ENCODE measurements around the gene FKBP1A.
A peak's percentile ranks its signal among the peaks of the same experiment; 100 is the strongest.

FKBP1A gene

GRCh38 chr20:1392693-1393506 lies at the start of gene FKBP1A:
Gene FKBP1A, minus strand, starts transcription at chr20:1393054. Its CDS starts 56 bp downstream, at chr20:1392998.
- DNase-seq = peak; percentile 96

DNA sequence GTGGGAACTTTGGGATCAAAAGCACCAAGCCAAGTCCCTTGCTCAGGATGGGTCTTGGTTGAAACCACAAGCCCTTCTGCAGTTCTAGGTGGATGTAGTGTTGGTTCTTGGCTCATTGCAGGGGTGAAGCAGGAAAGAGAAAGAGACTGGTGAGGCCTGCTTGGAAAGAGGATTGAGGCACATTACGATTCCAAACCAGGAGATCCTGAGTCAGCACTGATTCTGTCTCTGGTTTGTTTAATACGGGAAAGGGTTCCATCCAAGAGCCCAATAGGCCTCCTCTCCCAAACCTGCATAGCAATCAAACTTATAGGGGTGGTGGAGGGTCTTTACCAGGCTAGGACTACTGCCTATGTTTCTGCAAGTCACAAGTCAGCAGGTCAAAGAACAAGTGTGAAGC lies 49.5 kb upstream of the FKBP1A start:
- DNase-seq = no peak

GRCh38 chr20:1441133-1441532 lies 48.3 kb upstream of the FKBP1A start:
- no peak for DNase-seq

DNA sequence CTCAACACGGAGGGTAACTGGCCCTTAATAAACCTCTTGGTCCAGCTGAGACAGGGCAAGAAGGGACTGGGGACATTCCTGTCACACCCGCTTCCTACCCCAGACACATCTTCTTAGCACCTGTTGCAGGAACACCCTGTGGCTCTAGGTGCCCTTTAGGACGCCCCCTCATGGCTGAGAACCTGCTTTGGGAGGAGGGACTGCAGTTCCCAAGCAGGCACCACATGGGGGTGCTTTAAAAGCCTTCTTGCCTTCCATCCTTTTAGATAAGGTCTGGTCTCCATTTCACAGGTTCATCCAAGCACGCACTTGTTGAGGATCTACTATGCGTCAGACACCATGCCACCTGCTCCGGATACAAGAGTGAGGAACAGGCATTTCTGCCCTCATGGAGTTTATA lies 47.2 kb upstream of the FKBP1A start:
- DNase-seq = no peak

DNA sequence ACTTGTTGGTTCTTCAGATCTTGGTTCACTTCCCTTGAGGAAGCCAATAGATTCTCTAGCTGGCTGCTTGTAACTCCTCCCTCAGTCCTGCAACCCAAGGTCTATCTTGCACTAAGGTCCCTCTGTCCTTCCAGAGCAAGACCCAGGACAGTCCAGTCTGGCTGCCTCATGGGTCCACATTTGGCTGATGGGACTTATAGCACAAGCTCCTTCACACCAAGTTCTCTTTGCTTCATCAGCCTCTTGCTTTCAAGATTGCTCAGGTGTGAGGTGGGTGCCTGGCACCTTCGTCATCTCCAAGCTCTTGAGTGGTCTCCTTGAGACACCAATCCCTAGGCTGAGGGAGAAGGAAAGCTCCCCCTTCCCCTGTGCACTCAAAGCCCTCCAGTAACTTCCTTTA lies 45.5 kb upstream of the FKBP1A start:
- DNase-seq = no peak

DNA sequence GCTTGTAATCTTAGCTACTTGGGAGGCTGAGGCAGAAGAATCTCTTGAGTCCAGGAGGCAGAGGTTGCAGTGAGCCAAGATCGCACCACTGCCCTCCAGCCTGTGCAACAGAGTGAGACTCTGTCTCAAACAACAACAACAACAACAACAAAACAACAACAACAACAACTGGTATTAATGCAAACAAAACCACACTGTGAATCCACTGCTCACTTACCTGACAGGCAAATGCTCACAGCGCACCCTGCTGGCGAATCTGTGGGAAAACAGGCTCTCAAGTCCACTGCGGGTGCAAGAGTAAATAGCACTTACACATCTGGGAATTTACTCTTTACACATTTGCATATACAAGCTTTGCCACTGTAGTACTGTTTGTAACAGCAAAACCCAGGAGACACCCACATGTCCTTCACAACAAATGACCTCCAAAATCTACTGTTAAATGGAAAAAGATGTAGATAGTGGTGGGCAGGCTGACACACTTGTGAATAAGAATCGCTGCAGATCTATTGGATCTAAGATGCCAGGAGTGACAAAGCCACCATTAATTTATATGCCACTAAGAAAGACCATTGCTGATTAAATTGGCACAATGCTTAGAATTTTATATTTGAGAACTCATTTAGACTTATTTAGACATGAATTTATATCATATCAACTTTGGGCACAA lies 44.5 kb upstream of the FKBP1A start:
- peak; percentile 80 for DNase-seq

DNA sequence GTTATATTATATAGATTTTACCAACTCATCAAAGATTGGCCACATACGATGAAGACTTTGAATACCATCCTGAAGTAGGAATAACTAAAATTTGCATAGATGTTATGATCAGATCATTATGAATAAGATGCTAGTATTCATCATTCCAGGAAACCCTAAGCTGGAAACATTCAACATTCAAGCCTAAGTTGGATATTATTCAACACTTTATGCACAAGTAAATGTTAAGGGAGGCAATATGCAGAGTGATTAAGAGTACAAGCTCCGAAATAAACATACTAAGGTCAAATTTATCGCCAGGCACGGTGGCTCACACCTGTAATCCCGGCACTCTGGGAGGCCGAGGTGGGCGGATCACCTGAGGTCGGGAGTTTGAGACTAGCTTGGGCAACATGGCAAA lies 43.4 kb upstream of the FKBP1A start:
- no peak for DNase-seq

- DNase-seq = no peak
These were observed 42.5 kb upstream of the FKBP1A start for GRCh38 chr20:1435337-1435699.

DNA sequence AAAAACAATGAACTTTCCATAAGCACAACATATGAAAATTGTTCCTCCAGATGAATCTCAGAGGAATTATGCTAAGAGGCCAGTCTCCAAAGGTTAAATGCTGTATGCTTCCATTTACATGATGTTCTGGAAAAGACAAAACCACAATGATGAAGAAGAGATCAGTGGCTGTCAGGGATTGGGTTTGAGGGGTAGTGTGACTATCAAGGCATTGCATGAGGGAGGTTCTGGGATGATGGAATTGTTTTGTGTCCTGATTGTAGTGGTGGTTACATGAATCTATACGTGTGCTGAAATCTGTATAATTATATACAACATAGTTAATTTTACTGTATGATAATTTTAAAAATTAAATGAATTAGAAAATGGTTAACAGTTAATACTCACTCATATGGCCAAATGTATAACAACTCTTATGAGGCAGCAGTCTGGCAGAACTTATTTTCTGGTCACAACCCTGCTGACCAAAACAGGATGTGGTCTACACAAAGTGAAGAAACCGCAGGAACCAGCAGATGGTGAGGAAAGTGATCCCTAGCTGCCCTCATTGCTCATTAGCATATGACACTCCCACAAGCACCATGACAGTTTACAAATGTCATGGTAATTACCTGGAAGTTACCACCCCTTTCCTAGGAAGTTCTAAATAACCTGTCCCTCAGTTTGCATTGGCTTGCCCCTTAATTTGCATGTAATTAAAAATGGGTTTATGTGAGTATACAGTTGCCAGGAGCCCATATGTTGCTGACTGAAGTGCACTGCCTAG lies 41.9 kb upstream of the FKBP1A start:
- DNase-seq = peak; percentile 83

GRCh38 chr20:1431158-1431557 lies 38.3 kb upstream of the FKBP1A start:
- no peak for DNase-seq

DNA sequence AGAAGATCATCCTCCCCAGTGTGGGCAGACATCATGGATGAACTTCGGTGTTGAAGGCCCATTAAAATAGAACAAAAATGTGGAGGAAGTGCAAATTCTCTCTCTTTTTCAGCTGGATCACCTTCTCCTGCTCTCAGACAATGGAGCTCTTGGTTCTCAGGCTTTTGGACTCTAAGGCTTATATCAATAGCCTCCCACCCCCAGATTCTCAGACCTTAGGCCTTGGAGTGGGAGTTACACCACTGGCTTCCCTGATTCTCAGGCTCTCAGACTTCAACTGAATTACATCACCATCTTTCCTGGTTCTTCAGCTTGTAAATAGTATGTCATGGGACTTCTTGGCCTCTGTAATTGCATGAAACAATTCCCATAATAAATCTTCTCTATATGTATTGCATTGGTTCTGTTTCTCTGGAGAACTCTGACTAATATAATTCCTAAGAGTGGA lies 37.2 kb upstream of the FKBP1A start:
- DNase-seq = no peak

- no peak for DNase-seq
These were observed 36.4 kb upstream of the FKBP1A start for GRCh38 chr20:1429143-1429728.

DNA sequence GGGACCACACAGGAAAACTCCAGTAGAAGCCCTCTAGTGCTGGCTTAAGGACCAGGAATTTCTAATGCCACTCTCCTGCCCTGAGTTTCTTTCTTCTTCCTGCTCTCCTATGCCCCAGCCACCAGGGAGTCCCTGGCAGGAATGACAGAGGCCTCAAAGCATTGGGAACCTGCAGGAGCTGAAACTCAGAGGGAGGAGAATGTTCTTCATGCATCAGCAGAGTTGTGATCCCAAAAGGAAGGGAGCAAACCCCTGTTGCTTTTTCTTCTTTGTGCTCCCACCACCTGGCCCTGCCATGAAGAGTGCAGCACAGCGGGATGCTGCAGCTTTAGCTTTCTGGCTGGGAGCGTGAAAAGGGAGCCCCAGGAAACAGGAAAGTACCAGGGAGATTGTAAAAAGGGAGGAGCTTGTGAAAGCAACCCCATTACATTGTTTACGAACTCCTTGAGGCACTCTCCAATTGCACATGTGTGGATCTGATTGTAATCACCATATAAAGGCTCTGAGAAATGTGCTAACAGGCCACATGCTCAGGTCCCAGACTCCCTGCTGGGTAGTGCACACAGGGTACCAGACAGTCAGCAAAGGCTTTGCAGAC lies 34.7 kb upstream of the FKBP1A start:
- DNase-seq = peak; percentile 99

DNA sequence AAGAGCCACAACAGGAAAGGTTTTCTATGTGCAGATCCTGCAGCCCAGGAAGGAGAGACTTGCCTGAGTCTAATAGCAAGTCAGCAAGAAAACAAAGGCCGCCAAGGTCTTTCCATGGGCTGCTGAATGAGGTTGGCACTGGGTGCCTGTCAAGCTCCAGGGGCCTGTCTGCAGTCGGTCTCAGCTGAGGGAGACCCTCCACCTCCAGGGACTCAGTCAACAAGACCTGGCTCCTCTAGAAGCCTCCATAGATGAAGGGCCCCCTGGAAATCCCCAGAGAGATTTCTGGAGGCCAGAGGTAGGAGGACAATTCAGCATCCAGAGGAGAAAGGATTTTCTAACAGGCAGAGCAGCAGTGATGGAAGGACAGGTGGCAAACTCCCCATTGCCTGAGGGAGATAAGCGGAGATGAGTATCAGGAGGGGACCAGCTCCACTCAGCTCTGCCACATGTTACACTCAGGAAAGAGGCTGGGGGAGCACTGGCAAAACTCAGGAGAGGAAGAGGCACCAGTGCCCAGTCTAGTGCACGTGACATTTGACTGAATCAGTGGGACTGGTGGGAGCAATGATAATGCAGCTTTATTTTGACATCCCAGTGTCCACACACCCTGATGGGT lies 33.5 kb upstream of the FKBP1A start:
- DNase-seq = peak; percentile 25

- DNase-seq = no peak
These were observed 31.5 kb upstream of the FKBP1A start for GRCh38 chr20:1424336-1424735.

GRCh38 chr20:1423625-1424106 lies 30.8 kb upstream of the FKBP1A start:
- DNase-seq = peak; percentile 60

DNA sequence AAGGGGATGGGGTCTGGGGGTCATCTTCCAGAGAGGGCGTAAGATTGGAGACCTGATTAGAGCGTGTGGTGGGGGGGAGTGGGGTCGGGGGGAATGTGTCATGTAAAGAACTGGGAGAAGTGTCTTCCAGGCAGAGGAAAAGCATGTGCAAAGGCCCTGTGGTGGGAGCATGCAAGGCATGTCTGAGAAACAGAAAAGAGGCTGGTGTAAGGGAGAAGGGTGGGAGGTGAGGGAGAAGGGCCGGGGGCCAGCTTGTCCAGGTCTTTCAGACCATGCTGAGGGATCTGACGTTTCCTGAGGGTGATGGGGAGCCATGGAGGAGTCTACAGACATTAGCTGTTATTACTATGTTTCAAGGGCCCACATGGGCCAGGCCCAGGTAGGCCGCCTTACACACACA lies 30.4 kb upstream of the FKBP1A start:
- DNase-seq = no peak

GRCh38 chr20:1422753-1423152 lies 29.9 kb upstream of the FKBP1A start:
- no peak for DNase-seq

DNA sequence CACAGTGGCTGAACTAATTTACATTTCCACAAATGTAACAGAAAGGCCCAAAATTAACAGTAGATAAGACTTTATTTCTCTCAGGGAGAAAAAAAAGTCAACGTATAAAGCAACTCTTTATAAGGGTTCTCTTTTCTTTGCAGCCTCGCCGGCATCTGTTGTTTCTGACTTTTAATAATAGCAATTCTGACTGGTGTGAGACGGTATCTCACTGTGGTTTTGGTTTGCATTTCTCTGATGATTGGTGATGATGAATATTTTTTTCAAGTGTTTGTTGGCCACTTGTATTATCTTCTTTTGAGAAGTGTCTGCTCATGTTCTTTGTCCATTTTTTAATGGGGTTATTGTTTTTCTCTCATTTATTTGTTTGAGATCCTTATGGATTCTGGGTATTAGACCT lies 27.2 kb upstream of the FKBP1A start:
- DNase-seq = no peak

- no peak for DNase-seq
These were observed 25.5 kb upstream of the FKBP1A start for GRCh38 chr20:1418350-1418749.

DNA sequence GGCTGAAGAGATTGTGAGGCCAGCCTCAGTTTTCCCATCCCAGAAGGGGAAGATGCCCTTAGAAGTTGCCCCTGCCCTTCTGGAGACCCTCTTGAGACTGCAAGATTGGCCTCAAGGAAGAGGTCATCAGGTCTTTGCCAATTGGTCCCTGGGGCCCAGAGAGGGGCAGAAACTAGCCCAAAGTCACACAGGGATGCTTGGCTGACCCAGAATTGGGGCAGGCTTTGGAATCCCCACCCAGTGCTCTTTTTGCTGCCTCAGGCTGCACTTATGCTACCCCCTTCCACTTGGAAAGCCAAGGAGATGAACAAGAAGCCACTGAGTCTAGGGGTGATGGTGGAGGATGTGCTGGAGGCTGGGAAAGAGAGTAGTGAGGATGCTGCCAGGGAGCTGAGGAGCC lies 24.9 kb upstream of the FKBP1A start:
- no peak for DNase-seq

GRCh38 chr20:1417273-1417672 lies 24.4 kb upstream of the FKBP1A start:
- no peak for DNase-seq
